HepG2 (cell line): ENCODE data around the gene SARNP. TPM values are rescaled to one million over a fixed set of nuclear protein-coding genes. Genes with fewer than 3 reads are reported as not detected.

Experiments used
- ATAC-seq: fragments of 200-7000 bp; cut with Tn5 transposase; 3 replicates; pipeline ENCODE4 v1.9.1; 2020; ENCODE audit warnings: mild to moderate bottlenecking, moderate library complexity
- BruUV-seq: library from RNA; stranded (reverse); fragments of 400-500 nt; replicated peaks from 2 replicates; lab custom pipeline; 2021; lab: Mats Ljungman, UMichigan
- CTCF ChIA-PET: fragments of 300-600 bp; formaldehyde crosslinking; extraction: SDS; loops from one replicate; lab custom pipeline; 2021; ENCODE audit warnings: low total read pairs, inconsistent platforms, low intra/inter-chr PET ratio; lab: Yijun Ruan, JAX
- POLR2A ChIA-PET: fragments of 350-600 bp; sonication (Branson Sonifier 250); formaldehyde crosslinking; loops from one replicate; lab custom pipeline; 2020; ENCODE audit warnings: antibody characterized with exemption, inconsistent platforms; lab: Yijun Ruan, JAX
- DNase-seq: peaks from one replicate; pipeline ENCODE4 v3.0.0-alpha.2; 2015; ENCODE audit warnings: low spot score
- FAIRE-seq: peaks from 3 replicates; lab custom pipeline; 2011; peaks lifted over from hg19 to GRCh38; lab: Jason Lieb, UNC
- H2AFZ ChIP-seq: one replicate; pipeline ENCODE4 v1.6.1; 2011; ENCODE audit warnings: low read length, inconsistent platforms
- H3K27ac ChIP-seq: fragments of 300-600 bp; 3 replicates; pipeline ENCODE4 v1.8.0; 2011; ENCODE audit warnings: mixed run types, mild to moderate bottlenecking, mixed read lengths, low read length, inconsistent platforms; ENCODE audit not compliant: insufficient read depth; ENCODE audit errors: extremely low read length
- H3K27me3 ChIP-seq, 2 experiments: fragments of 200-600 bp in 1 of 2; 2 replicates in 1 of 2; 3 replicates in 1 of 2; pipeline versions ENCODE4 v1.6.0 to v1.8.0; 2011; ENCODE audit warnings: low read length in 2 of 2, mild to moderate bottlenecking in 2 of 2, moderate library complexity in 2 of 2, inconsistent platforms in 1 of 2; ENCODE audit not compliant: insufficient read depth in 2 of 2, control insufficient read depth in 1 of 2
- H3K36me3 ChIP-seq, 2 experiments: fragments of 200-600 bp in 1 of 2; replicated peaks in 1 of 2; 2 replicates in 1 of 2; 3 replicates in 1 of 2; pipeline versions ENCODE4 v1.5.1 to v1.8.0; 2011; ENCODE audit warnings: low read length in 2 of 2, inconsistent platforms in 1 of 2; ENCODE audit not compliant: insufficient read depth in 2 of 2, control insufficient read depth in 1 of 2
- H3K4me1 ChIP-seq: 2 replicates; pipeline ENCODE4 v1.5.1; 2012; ENCODE audit warnings: low read length, inconsistent platforms; ENCODE audit not compliant: insufficient read depth
- H3K4me2 ChIP-seq: 2 replicates; pipeline ENCODE4 v1.6.0; 2011; ENCODE audit warnings: low read depth, low read length, inconsistent platforms
- H3K4me3 ChIP-seq, 3 experiments: fragments of 200-600 bp in 1 of 3; sonication (generic), shearing (Covaris generic) in 1 of 3; replicated peaks in 1 of 3; 2 replicates each; pipeline ENCODE4 v1.5.1; 2011 to 2016; ENCODE audit warnings: low read length in 3 of 3, inconsistent platforms in 2 of 3, low read depth in 2 of 3, mild to moderate bottlenecking in 2 of 3, control low read depth in 1 of 3, mixed read lengths in 1 of 3; ENCODE audit not compliant: insufficient read depth in 1 of 3
- H3K79me2 ChIP-seq: one replicate; pipeline ENCODE4 v1.6.1; 2011; ENCODE audit warnings: low read length, inconsistent platforms; ENCODE audit not compliant: insufficient read depth
- H3K9ac ChIP-seq: 2 replicates; pipeline ENCODE4 v1.6.0; 2011; ENCODE audit warnings: mild to moderate bottlenecking, low read depth, low read length, inconsistent platforms; ENCODE audit not compliant: insufficient read depth
- H3K9me3 ChIP-seq: 2 replicates; pipeline ENCODE4 v1.5.1; 2012; ENCODE audit warnings: mild to moderate bottlenecking, low read length
- H4K20me1 ChIP-seq: 2 replicates; pipeline ENCODE4 v1.6.0; 2011; ENCODE audit warnings: inconsistent platforms, mild to moderate bottlenecking, low read length, moderate library complexity; ENCODE audit not compliant: insufficient read depth
- CEBPB ChIP-seq: IDR thresholded peaks from 2 replicates; pipeline ENCODE4 v1.6.1; 2011; ENCODE audit warnings: low read depth, low read length, improper control_type of control experiment, borderline replicate concordance
- SETDB1 ChIP-seq: sonication (generic); formaldehyde crosslinking; IDR thresholded peaks from 2 replicates; pipeline ENCODE4 v1.5.1; 2020; ENCODE audit warnings: missing genetic modification reagents, mild to moderate bottlenecking, borderline replicate concordance
- SMC3 ChIP-seq: IDR thresholded peaks from 2 replicates; pipeline ENCODE4 v1.6.1; 2011; ENCODE audit warnings: low read length, improper control_type of control experiment
- ZNF121 ChIP-seq: sonication (generic); formaldehyde crosslinking; IDR thresholded peaks from 2 replicates; pipeline ENCODE4 v1.5.0; 2020; ENCODE audit warnings: mild to moderate bottlenecking, missing genetic modification reagents
- ZNF225 ChIP-seq: sonication (generic); formaldehyde crosslinking; IDR thresholded peaks from 2 replicates; pipeline ENCODE4 v1.4.0; 2020; ENCODE audit warnings: mild to moderate bottlenecking, missing genetic modification reagents
- WGBS: methylation state at CpG from one replicate; pipeline ENCODE4 v1.1.6; 2017; ENCODE audit warnings: low lambda C conversion rate; 5-methylcytosine and 5-hydroxymethylcytosine counted together
- in situ Hi-C: cut with HindIII; loops from 2 replicates; pipeline ENCODE4 v1.10.0; 2017; ENCODE audit warnings: low pct_unique_long_range_greater_than_20kb; ENCODE audit not compliant: extremely low pct_ligation_motif_present
- intact Hi-C: fragments of 100-400 bp; cut with micrococcal nuclease; formaldehyde crosslinking; loops from one replicate; pipeline ENCODE4 v1.10.0; 2022; ENCODE audit not compliant: unreplicated experiment
- polyA plus RNA-seq, 8 experiments: library from polyadenylated mRNA; depleted of rRNA in 3 of 8; stranded (reverse) in 7 of 8; unstranded in 1 of 8; fragments of >200 nt; fragmentation: Illumina TruSeq in 4 of 8; extraction: Trizol in 4 of 8; gene quantifications; 2 replicates each; pipeline versions ENCODE4 v1.2.1 to v1.2.3, GENCODE V29; 2011 to 2016; ENCODE audit warnings: low read depth in 4 of 8, missing spikeins in 1 of 8, mixed read lengths in 1 of 8; ENCODE audit not compliant: insufficient read depth in 1 of 8
- total RNA-seq, 5 experiments: library from RNA; depleted of rRNA; stranded (reverse); fragments of >200 nt; fragmentation: Illumina TruSeq; extraction: Trizol; gene quantifications; 2 replicates each; pipeline ENCODE4 v1.2.3, GENCODE V29; 2016; ENCODE audit warnings: low read depth in 1 of 5
- TF ChIP-seq, protein P1 (sequence below): IDR thresholded peaks from 2 replicates; pipeline ENCODE4 v1.6.1; 2016; ENCODE audit warnings: mild to moderate bottlenecking, missing biosample characterization, missing genetic modification reagents

The SARNP gene
- total and polyA plus RNA-seq, 2 of the 13 experiments (the other 11 are each of a cell fraction or from before 2014, with no cell fraction given): 59.0 to 95.4 TPM

DNA sequence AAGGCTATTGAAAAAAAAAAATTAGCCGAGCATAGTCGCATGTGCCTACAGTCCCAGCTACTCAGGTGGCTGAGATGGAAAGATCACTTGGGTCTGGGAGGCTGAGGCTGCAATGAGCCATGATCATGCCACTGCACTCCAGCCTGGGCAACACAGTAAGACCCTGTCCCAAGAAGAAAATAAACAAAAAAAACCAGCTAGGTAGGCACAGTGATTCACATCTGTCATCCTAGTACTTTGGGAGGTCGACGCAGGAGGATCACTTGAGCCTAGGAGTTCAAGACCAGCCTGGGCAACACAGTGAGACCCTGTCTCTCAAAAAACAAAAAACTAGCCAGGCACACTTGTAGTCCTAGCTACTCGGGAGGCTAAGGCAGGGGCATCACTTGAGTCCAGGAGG lies 8.2 kb downstream of the SARNP start:
- no peak for TF ChIP-seq SETDB1 (CRISPR knock-in tag)
- peak; percentile 32; the same call in 1 of the 2 replicates for TF ChIP-seq ZNF121
- TF ChIP-seq, all 625 proteins: peak for 1
- 99% methylated on average over 5 of the region's 5 CpGs for WGBS
- H3K27ac ChIP-seq: no peak overlapping the region
- H3K9me3 ChIP-seq: no peaks in the 10 kb centered on the region
- H2AFZ ChIP-seq: no peak overlapping the region
- H3K9ac ChIP-seq: no peak overlapping the region
- H3K4me1 ChIP-seq: peaks cover 25% of the 10 kb centered on the region
- POLR2A ChIA-PET: interaction anchor here (1.5 to 2.8 kb wide), 2 partner anchors 9 to 20 kb away, joined by 3 to 11 read pairs; partner anchors contain the start of genes DNAJC14, ORMDL2 and SARNP
- H3K36me3 ChIP-seq: peaks cover 0 to 19% of the 10 kb centered on the region in 2 experiments; a peak in 4 of 5 replicates
- no peaks in the 10 kb centered on the region for H3K27me3 ChIP-seq
- no peak overlapping the region for H3K4me3 ChIP-seq
- CTCF ChIA-PET: no interaction called here
- no peak for ATAC-seq
- intact Hi-C loops (no loop called here), in situ Hi-C loops (no loop called here)
- FAIRE-seq: no peak
- H3K79me2 ChIP-seq: peaks cover 84% of the 10 kb centered on the region
- DNase-seq: no peak
- no TSS peak for BruUV-seq
- H3K4me2 ChIP-seq: no peak overlapping the region
- H4K20me1 ChIP-seq: peaks cover 18% of the 10 kb centered on the region

DNA sequence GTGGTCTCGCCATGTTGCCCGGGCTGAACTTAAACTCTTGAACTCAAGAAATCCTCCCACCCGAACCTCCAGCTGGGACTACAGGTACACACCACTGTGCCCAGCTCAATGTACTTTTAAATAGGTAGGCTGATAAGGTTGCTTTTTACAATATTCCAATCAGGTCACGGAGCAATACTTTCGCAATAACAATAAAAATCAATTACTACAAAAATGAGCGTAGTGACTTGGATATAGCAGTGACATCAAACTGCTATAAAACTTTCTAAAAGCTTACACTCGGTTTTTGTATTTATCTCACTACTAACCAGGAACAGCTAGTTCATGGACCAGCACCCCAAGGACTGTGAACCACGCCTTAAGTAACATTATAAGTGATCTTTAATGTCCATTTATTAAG lies 10.5 kb downstream of the SARNP start:
- Histone ChIP-seq H3K4me1 (peaks cover 4% of the 10 kb centered on the region), H3K27me3 (no peaks in the 10 kb centered on the region), H3K36me3 (peaks cover 1 to 24% of the 10 kb centered on the region in 2 experiments; a peak in 3 of 5 replicates), H3K27ac (no peak overlapping the region), H3K9me3 (no peaks in the 10 kb centered on the region), H3K4me2 (no peak overlapping the region), H4K20me1 (peaks cover 16% of the 10 kb centered on the region), H3K4me3 (no peak overlapping the region), H2AFZ (no peak overlapping the region), H3K79me2 (peaks cover 71% of the 10 kb centered on the region), H3K9ac (no peak overlapping the region)
- in situ Hi-C loops: no loop called here
- ATAC-seq: no peak
- WGBS: 95% methylated on average over 8 of the region's 8 CpGs
- no TSS peak for BruUV-seq
- intact Hi-C loops: no loop called here
- TF ChIP-seq, protein P1, sequence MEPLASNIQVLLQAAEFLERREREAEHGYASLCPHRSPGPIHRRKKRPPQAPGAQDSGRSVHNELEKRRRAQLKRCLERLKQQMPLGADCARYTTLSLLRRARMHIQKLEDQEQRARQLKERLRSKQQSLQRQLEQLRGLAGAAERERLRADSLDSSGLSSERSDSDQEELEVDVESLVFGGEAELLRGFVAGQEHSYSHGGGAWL (CRISPR knock-in tag): no peak
- TF ChIP-seq ZNF225 (no peak), SMC3 (no peak), CEBPB (peak; percentile 42; the same call in 1 of the 2 replicates)
- DNase-seq: no peak
- CTCF ChIA-PET: no interaction called here
- POLR2A ChIA-PET: no interaction called here
- FAIRE-seq: no peak
